ENCODE measurements around the gene POLN. TPM values are rescaled to one million over a fixed set of nuclear protein-coding genes. Genes with fewer than 3 reads are reported as not detected.

Gene POLN
- total RNA-seq, 2 experiments from 2014 or later: 4.0 to 4.4 TPM

DNA sequence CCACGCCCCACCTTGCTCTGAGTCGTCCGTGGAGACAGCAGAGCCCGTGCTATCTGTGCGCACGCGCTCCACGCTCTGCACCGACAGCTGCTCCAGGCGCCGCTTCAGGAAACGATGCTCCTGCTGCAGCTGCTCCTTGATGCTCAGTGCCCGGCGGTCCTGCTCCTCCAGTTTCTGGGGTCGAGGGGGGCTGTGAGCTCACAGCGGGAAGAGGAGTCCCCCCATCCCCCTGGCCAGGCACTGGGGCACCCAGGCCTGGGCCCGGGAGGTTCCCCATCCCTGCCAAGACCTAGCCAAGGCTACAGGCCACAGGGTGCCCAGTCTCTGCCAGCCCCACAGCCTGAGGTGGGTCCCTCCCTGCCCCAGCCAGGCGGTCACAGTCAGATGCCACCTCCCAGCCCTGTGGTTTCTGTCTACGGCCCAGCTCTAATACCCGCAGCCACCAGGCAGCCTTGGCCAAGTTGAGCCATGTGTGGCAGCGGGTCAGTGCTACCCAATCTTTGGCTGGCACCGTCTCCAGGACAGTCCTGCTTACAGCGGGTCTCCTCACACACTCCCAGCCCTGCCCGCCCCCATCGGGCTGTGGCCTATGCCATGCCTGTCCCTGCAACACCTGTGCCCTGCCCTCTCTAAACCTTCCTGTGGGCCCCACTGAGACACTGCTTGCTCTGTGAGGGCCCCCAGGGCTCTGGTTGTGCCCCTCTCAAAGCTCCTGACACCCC lies 9.3 kb upstream of the POLN start:
- Histone ChIP-seq H2AFZ (ENCODE audit: low read length) (no peak overlapping the region), H3K27ac (ENCODE audit: low read depth, low read length, poor library complexity, severe bottlenecking) (no peak overlapping the region), H3K9me3 (ENCODE audit: low read length) (no peaks in the 10 kb centered on the region), H4K20me1 (ENCODE audit: insufficient read depth, low read length) (no peaks in the 10 kb centered on the region), H3K9me2 (ENCODE audit: insufficient read depth, low read length) (no peaks in the 10 kb centered on the region), H3K79me2 (ENCODE audit: insufficient read depth, low read depth, low read length) (no peaks in the 10 kb centered on the region), H3K4me1 (ENCODE audit: insufficient read depth, low read length, poor library complexity, severe bottlenecking) (no peaks in the 10 kb centered on the region), H3K4me2 (ENCODE audit: low read length) (no peak overlapping the region), H3K4me3 (ENCODE audit: low read depth, low read length, poor library complexity, severe bottlenecking) (no peak overlapping the region), H3K36me3 (ENCODE audit: insufficient read depth, low read length) (no peaks in the 10 kb centered on the region)
- TF ChIP-seq EZH2phosphoT487 (IDR thresholded peaks at IDR 0.05; ENCODE audit: borderline replicate concordance, low read depth, low read length) (no peak), CTCF (conservative IDR thresholded peaks at IDR 0.05; ENCODE audit: low read length) (no peak)
- ChIA-PET POLR2A (no interaction called here), CTCF (ENCODE audit: unreplicated experiment) (no interaction called here)
- intact Hi-C loops (cut with micrococcal nuclease; ENCODE audit: unreplicated experiment): no loop called here
- BruUV-seq (replicated peaks): no TSS peak
- no peak for DNase-seq (ENCODE audit: low spot score)

GRCh38 chr4:2250357-2251072 lies 8.6 kb upstream of the POLN start:
- Histone ChIP-seq H3K36me3 (ENCODE audit: insufficient read depth, low read length) (no peaks in the 10 kb centered on the region), H3K4me3 (ENCODE audit: low read depth, low read length, poor library complexity, severe bottlenecking) (no peak overlapping the region), H3K27ac (ENCODE audit: low read depth, low read length, poor library complexity, severe bottlenecking) (no peak overlapping the region), H3K9me2 (ENCODE audit: insufficient read depth, low read length) (no peaks in the 10 kb centered on the region), H3K9me3 (ENCODE audit: low read length) (no peaks in the 10 kb centered on the region), H3K79me2 (ENCODE audit: insufficient read depth, low read depth, low read length) (no peaks in the 10 kb centered on the region), H4K20me1 (ENCODE audit: insufficient read depth, low read length) (no peaks in the 10 kb centered on the region), H2AFZ (ENCODE audit: low read length) (no peak overlapping the region), H3K4me2 (ENCODE audit: low read length) (no peak overlapping the region), H3K4me1 (ENCODE audit: insufficient read depth, low read length, poor library complexity, severe bottlenecking) (no peaks in the 10 kb centered on the region)
- TF ChIP-seq CTCF (conservative IDR thresholded peaks at IDR 0.05; ENCODE audit: low read length) (no peak), EZH2phosphoT487 (IDR thresholded peaks at IDR 0.05; ENCODE audit: borderline replicate concordance, low read depth, low read length) (no peak)
- DNase-seq (ENCODE audit: low spot score): no peak
- POLR2A ChIA-PET: no interaction called here
- intact Hi-C loops (cut with micrococcal nuclease; ENCODE audit: unreplicated experiment): no loop called here
- no TSS peak for BruUV-seq (replicated peaks)
- CTCF ChIA-PET (ENCODE audit: unreplicated experiment): no interaction called here

All from OCI-LY7 (cell line).